Stimulated activated CD4-positive, alpha-beta T cell treated with anti-CD3 and anti-CD28 coated beads, Interleukin-4, amount 100 ng/mL, for 4 hours (primary cell): Measurements from ENCODE around the gene CRIP2.

Source experiments
- DNase-seq, 2 experiments: peaks; one replicate each; pipeline ENCODE4 v3.0.0-alpha.2; 2020

Gene CRIP2

GRCh38 chr14:105474483-105475268, at the start of gene CRIP2:
TSS of gene CRIP2 (plus strand) at chr14:105474821. CDS start at chr14:105474863, 42 bp downstream.
- no peak for DNase-seq

GRCh38 chr14:105424861-105425260, 49.8 kb upstream of the CRIP2 start:
- DNase-seq = no peak

GRCh38 chr14:105425823-105426247, 48.8 kb upstream of the CRIP2 start:
- no peak for DNase-seq

GRCh38 chr14:105426416-105427130, 48.0 kb upstream of the CRIP2 start:
- no peak for DNase-seq

- no peak for DNase-seq
Measured at GRCh38 chr14:105427412-105427811, 47.2 kb upstream of the CRIP2 start.

GRCh38 chr14:105427936-105428485, 46.6 kb upstream of the CRIP2 start:
- DNase-seq = no peak

- DNase-seq = no peak
Measured at GRCh38 chr14:105430042-105430441, 44.6 kb upstream of the CRIP2 start.

- no peak for DNase-seq
Measured at GRCh38 chr14:105430565-105430964, 44.1 kb upstream of the CRIP2 start.

- DNase-seq = no peak
Measured at GRCh38 chr14:105431256-105431655, 43.4 kb upstream of the CRIP2 start.

- DNase-seq = no peak
Measured at GRCh38 chr14:105432657-105433056, 42.0 kb upstream of the CRIP2 start.

GRCh38 chr14:105433161-105433605, 41.4 kb upstream of the CRIP2 start:
- no peak for DNase-seq

GRCh38 chr14:105436402-105436801, 38.2 kb upstream of the CRIP2 start:
- no peak for DNase-seq

GRCh38 chr14:105436891-105437722, 37.5 kb upstream of the CRIP2 start:
- no peak for DNase-seq

- no peak for DNase-seq
Measured at GRCh38 chr14:105437723-105438500, 36.7 kb upstream of the CRIP2 start.

- no peak for DNase-seq
Measured at GRCh38 chr14:105439179-105439578, 35.4 kb upstream of the CRIP2 start.

- DNase-seq = no peak
Measured at GRCh38 chr14:105439710-105440553, 34.7 kb upstream of the CRIP2 start.

GRCh38 chr14:105440554-105440900, 34.1 kb upstream of the CRIP2 start:
- no peak for DNase-seq

- DNase-seq = no peak
Measured at GRCh38 chr14:105440992-105441391, 33.6 kb upstream of the CRIP2 start.

- DNase-seq = no peak
Measured at GRCh38 chr14:105442125-105442524, 32.5 kb upstream of the CRIP2 start.

- DNase-seq = no peak
Measured at GRCh38 chr14:105442834-105443233, 31.8 kb upstream of the CRIP2 start.

- no peak for DNase-seq
Measured at GRCh38 chr14:105444859-105445258, 29.8 kb upstream of the CRIP2 start.
